ENCODE results near the gene MACROD2. TPM values are rescaled to one million over a fixed set of nuclear protein-coding genes. Genes with fewer than 3 reads are reported as not detected.

The MACROD2 gene
- total RNA-seq, 1 experiment from 2014 or later: 1.6 TPM

DNA sequence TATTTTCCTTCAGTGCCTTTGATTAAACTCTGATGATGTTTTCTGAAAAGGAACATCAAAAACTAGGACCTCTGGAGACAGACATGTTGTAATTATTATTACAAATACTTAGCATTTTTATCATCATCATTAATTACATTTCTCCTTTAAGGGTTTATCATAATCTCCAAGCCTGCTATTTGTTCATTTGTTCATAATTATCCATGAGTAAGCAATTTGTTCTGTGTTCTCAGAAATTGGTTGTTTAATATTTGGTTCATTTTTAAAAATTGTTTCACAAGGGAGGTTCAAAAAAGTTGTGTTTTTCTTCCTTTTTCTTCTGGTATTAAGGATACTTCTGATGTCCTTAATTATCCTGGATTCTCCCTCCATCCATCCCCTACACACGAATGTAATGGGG, 1192.3 kb downstream of the MACROD2 start:
- no peaks in the 10 kb centered on the region for H3K9me3 ChIP-seq (ENCODE audit: control insufficient read depth, low read depth, low read length)
- no peak overlapping the region for H4K91ac ChIP-seq (ENCODE audit: insufficient read length, low read depth, low read length)
- H2BK120ac ChIP-seq (ENCODE audit: low read depth, low read length, poor library complexity, severe bottlenecking): no peak overlapping the region
- no peak overlapping the region for H2BK20ac ChIP-seq (ENCODE audit: low read depth, low read length, poor library complexity, severe bottlenecking)
- H3K9me3 Mint-ChIP-seq: no peaks in the 10 kb centered on the region
- no peak overlapping the region for H2AK5ac ChIP-seq (ENCODE audit: insufficient read length, low read length)
- TF ChIP-seq, protein P1, sequence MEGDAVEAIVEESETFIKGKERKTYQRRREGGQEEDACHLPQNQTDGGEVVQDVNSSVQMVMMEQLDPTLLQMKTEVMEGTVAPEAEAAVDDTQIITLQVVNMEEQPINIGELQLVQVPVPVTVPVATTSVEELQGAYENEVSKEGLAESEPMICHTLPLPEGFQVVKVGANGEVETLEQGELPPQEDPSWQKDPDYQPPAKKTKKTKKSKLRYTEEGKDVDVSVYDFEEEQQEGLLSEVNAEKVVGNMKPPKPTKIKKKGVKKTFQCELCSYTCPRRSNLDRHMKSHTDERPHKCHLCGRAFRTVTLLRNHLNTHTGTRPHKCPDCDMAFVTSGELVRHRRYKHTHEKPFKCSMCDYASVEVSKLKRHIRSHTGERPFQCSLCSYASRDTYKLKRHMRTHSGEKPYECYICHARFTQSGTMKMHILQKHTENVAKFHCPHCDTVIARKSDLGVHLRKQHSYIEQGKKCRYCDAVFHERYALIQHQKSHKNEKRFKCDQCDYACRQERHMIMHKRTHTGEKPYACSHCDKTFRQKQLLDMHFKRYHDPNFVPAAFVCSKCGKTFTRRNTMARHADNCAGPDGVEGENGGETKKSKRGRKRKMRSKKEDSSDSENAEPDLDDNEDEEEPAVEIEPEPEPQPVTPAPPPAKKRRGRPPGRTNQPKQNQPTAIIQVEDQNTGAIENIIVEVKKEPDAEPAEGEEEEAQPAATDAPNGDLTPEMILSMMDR (conservative IDR thresholded peaks at IDR 0.05): no peak
- H3K79me1 ChIP-seq (ENCODE audit: insufficient read depth, low read depth, low read length, poor library complexity, severe bottlenecking): no peaks in the 10 kb centered on the region
- no peak overlapping the region for H3K4me3 Mint-ChIP-seq
- H2AFZ ChIP-seq (ENCODE audit: low read length): no peak overlapping the region
- no peak overlapping the region for H2BK5ac ChIP-seq (ENCODE audit: insufficient read length, low read length)
- H3K4ac ChIP-seq (ENCODE audit: low read depth, low read length): no peak overlapping the region
- no peak overlapping the region for H3K27ac Mint-ChIP-seq
- H3K4me1 Mint-ChIP-seq: peaks cover 11% of the 10 kb centered on the region in 2 experiments
- no peak overlapping the region for H2BK15ac ChIP-seq (ENCODE audit: low read depth, low read length)
- H3K27me3 Mint-ChIP-seq (ENCODE audit: low read depth): peaks cover 1% of the 10 kb centered on the region
- H3K23ac ChIP-seq (ENCODE audit: insufficient read length, low read depth, low read length): no peak overlapping the region
- no peak overlapping the region for H3T11ph ChIP-seq (ENCODE audit: low read length)
- H2BK12ac ChIP-seq (ENCODE audit: insufficient read length, low read depth, low read length): no peak overlapping the region
- DNase-seq: no peak
- H3K4me1 ChIP-seq (ENCODE audit: insufficient read depth, low read length): no peaks in the 10 kb centered on the region
- H4K5ac ChIP-seq (ENCODE audit: insufficient read length, low read depth, low read length): no peak overlapping the region
- no peaks in the 10 kb centered on the region; the same call in 1 of the 2 replicates for H3K27me3 ChIP-seq (ENCODE audit: insufficient read depth, low read length)
- H4K8ac ChIP-seq (replicated peaks; ENCODE audit: insufficient read length, low read depth, low read length): no peak overlapping the region
- no CpG with 5 or more reads among the region's 1 CpG for WGBS (ENCODE audit: extremely low coverage, insufficient read length, low lambda C conversion rate)
- H3K36me3 Mint-ChIP-seq (ENCODE audit: insufficient read depth in 1 of 3, low read depth in 3 of 3): no peaks in the 10 kb centered on the region
- H3K18ac ChIP-seq (ENCODE audit: insufficient read length, low read depth, low read length): no peak overlapping the region
- H3K56ac ChIP-seq (ENCODE audit: insufficient read length, low read depth, low read length): no peak overlapping the region
- no peak overlapping the region for H3K9ac ChIP-seq (ENCODE audit: extremely low read depth, insufficient read length, low read length)
- no peak overlapping the region for H3K4me2 ChIP-seq (ENCODE audit: insufficient read depth, insufficient read length, low read length)
- no peaks in the 10 kb centered on the region for H4K20me1 ChIP-seq (ENCODE audit: control insufficient read depth, insufficient read depth, insufficient read length)
- no peaks in the 10 kb centered on the region for H3K23me2 ChIP-seq (ENCODE audit: insufficient read length, low read depth, low read length, poor library complexity, severe bottlenecking)
- no peak overlapping the region for H3K14ac ChIP-seq (ENCODE audit: insufficient read depth, low read length)
- H3K79me2 ChIP-seq (ENCODE audit: insufficient read depth, low read length): no peaks in the 10 kb centered on the region
- no peak overlapping the region for H3K27ac ChIP-seq (ENCODE audit: insufficient read length, low read depth, low read length)

Measured in H9 (cell line).